Measurements from ENCODE around the gene KRT81.

DNA sequence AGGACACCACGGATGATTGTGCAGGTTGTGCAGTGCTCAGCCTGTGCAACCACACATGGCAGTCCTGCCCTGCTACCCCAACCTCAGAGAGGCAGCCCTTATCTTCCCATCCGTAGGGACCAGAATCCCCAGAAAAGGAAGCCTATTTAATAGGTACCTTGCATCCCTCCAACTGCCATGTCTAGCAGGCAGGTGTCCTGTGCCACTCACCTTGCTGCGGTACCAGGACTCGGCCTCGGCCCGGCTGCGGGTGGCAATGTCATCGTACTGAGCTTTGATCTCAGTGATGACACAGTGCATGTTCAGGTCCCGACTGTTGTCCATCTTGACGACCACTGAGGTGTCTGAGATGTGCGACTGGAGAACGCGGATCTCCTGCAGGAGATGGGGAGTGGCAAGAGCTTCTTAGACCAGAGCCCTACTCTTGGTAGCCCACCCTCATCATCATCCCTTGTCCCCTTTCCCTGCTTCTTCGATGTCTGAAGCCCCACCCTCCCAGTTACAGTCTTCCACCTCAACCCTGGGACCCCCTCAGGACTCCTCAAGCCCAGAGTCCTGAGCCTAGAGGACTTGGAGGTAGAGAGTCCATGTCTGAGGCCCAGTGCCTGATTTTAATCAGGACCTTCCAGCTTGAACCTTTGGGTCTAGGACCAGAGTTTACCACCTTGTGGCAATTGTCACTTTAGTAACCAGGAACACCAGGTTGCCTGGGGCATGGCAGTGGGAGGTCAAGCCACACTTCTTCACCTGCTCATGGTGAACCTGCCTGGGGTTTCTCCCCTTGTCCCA is 37.7 kb downstream of the KRT81 start:
- TF ChIP-seq, protein P1, sequence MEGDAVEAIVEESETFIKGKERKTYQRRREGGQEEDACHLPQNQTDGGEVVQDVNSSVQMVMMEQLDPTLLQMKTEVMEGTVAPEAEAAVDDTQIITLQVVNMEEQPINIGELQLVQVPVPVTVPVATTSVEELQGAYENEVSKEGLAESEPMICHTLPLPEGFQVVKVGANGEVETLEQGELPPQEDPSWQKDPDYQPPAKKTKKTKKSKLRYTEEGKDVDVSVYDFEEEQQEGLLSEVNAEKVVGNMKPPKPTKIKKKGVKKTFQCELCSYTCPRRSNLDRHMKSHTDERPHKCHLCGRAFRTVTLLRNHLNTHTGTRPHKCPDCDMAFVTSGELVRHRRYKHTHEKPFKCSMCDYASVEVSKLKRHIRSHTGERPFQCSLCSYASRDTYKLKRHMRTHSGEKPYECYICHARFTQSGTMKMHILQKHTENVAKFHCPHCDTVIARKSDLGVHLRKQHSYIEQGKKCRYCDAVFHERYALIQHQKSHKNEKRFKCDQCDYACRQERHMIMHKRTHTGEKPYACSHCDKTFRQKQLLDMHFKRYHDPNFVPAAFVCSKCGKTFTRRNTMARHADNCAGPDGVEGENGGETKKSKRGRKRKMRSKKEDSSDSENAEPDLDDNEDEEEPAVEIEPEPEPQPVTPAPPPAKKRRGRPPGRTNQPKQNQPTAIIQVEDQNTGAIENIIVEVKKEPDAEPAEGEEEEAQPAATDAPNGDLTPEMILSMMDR (conservative IDR thresholded peaks at IDR 0.05 in 1 of 2, IDR thresholded peaks at IDR 0.05 in 1 of 2; ENCODE audit: low read depth in 1 of 2, low read length in 2 of 2): no peak
- no peak for TF ChIP-seq EZH2 (IDR thresholded peaks at IDR 0.05; ENCODE audit: low read length, missing control alignments)
